NCI-H82 treated with DMSO at 0.1 percent for 48 hours (cell line): ENCODE measurements around the gene NACC2.

Experiments used
- DNase-seq: peaks from one replicate; lab custom pipeline; 2025; ENCODE audit not compliant: unreplicated experiment; lab: John Stamatoyannopoulos, UW

Gene NACC2

DNA sequence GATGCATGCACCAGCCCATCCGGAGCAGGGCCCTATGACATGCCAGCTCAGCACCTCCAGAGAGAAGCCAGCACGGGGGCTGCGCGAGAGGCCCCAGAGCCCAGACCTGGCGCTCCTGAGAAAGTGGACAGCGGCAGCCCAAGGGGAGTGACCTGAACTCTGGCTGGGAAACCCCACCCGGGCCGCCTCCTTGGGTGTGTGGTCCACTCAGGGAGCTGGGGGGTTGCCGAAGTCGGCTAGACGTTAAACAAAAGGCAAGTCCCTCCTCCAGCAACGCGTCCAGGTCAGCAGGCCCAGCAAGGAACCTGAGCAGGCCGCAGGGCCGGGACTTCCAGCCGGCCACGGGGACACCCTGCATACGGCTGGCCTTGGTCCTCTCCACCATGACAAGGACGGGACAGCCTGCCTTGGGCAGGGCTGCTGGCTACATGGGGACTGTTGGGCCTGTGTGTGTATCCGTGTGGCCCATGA lies 35.7 kb downstream of the NACC2 start:
- no peak for DNase-seq

DNA sequence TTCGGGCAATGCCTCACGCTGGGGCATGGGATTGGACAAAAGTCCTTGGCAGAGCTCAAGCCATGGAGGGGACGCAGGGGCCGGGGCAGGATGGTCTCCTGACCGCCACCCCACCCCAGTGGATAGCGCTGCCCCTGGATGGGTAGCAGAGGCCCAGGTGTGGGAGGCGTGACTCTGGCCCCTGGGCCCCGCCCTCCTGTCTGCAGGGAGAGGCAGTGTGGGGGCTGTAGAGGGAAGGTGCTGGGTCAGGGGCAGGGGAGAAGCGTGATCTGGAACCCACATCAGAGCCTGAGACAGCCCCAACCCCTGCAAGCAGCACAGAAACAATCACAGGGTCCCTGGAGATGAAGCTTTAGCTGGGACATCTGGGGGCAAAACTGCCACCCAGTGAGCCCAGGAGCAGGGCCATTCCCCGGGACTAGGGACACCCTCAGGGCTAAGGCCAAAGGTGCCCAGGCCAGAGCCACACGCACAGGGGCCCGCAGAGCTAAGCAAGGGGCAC lies 36.2 kb downstream of the NACC2 start:
- no peak for DNase-seq

DNA sequence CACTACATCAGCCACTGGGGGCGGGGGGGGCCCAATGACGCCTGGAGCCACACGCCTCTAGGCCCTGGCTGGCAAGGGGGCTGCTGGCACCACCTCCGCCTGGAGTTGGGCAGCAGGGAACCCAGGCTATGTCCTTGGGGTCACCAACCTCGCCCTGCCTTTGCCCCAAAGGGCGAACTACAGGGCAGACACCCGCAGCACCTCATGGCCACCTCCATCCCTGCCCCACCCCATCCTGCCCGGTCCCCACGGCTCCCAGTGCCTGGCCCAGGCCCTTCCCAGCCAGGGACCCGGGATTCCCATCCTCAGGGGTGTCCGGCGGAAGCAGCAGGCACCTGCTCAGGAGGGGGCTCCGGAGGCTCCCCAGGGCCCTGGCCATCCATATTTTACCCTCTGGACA lies 37.0 kb downstream of the NACC2 start:
- DNase-seq: no peak

DNA sequence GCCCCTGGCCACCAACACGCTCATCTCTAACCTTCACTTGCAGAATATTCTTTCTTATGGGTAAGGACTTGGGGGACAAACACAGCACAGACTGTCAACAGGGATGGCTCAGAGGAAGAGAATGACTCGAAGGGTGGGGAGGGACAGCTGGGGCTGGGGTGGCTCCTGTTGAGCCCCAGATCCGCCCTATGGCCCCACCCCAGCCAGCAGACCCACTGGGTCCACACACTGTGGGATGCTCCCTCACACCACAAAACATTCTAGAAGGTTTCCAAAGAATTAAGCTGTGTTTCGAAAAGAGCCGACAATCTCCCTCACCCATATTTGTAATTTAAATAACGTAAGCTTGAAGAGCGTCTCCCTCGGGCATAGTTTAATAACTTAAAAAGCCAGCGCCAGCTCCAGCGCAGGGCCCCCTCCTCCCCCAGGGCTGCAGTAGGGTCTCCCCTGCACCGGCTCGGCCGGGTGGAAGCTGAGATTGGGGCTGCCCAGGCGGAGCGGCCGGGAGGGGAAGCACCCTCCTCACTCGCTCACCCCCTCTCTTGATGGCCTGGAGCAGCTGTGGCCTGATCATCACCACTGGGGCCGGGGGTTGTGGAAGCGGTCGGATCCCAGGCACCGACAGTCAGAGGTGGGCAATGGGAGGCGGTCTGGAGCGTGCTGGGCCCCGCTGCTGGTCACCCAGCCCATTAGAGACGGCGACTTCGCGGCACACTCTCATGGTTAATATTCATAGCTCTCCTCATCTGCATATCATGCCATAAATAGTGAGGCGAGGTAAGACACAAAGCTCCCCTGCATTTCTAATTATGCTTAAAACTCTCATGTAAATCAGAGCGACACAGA lies 37.6 kb downstream of the NACC2 start:
- no peak for DNase-seq

- no peak for DNase-seq
Measured at GRCh38 chr9:136056546-136057235, 38.4 kb downstream of the NACC2 start.

DNA sequence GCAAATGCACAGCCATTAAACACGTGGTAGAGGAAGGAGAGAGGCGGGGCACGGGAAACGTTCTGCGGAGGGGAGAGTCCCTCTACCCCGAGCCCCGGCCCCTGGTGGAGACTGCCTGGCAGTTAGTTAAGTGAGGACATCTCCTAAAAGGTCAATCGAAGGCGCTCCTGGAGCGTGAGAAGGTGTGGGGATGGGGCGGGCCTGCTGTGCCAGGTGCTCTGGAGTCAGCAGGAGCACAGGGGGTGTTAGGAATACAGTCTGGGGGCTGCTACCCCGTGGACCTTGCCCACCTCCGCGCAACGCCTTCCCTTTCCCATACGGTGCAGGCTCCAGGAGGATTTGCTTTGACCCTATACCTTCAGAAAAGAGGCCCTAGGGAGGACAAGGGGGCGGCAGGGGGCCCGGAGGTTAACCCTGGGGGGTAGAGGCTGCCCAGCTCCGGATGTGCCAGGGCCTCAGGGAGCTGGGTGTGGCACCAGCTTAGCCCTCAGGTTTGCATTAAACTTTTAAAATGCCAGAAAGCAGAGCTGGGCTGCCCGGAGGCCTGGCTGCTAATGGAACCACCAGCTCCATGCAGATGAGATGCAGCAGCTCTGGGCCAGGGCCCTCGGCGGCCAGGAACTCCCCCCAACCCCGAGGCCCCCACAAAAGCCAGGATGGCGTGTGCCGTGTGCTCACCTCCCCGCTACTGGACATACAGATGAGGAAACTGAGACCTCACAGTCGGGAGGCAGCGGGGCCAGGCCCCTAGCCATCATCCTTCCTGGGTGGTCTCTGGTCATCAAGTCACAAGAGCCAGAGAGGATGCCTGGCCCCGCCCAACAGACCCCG lies 39.2 kb downstream of the NACC2 start:
- DNase-seq: no peak

- DNase-seq: no peak
Measured at GRCh38 chr9:136054798-136055714, 40.0 kb downstream of the NACC2 start.

DNA sequence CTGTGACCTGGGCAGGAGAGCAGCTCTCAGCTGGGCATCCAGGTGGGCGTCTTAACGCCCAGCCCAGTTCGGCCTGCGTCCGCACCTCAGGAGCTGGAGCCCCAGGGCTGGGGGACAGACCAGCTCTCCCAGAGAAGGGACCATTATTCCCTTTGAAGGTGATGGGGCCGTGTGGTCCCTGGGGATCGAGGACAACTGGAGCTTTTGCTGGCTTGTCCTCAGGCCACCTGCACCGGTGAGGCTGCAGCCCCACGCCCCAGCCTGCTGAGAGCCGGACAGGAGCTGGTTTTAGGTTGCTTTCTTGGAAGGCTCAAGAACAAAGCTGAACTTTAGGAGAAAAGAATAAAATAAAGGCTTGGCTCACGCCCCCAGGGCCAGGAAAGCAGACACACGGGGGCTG lies 40.9 kb downstream of the NACC2 start:
- DNase-seq: no peak

DNA sequence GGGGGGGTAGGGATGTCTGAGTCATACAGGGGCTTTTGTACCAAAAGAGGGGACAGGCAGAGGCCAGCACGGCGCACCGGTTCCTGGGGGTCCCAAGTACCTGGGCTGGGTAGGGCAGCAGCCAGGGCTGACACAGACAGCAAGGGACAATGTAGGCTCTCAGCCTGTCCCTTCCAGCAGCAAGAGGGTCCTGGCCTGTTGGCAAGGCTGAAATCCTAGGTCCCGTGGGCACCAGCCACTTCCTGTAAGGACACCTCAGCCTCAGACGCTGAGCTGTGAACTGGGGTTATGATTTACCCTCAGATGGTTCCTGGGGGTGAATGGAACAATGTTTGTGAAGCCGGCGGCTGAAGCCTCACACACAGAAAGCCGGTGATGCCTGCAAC lies 41.3 kb downstream of the NACC2 start:
- DNase-seq: no peak

DNA sequence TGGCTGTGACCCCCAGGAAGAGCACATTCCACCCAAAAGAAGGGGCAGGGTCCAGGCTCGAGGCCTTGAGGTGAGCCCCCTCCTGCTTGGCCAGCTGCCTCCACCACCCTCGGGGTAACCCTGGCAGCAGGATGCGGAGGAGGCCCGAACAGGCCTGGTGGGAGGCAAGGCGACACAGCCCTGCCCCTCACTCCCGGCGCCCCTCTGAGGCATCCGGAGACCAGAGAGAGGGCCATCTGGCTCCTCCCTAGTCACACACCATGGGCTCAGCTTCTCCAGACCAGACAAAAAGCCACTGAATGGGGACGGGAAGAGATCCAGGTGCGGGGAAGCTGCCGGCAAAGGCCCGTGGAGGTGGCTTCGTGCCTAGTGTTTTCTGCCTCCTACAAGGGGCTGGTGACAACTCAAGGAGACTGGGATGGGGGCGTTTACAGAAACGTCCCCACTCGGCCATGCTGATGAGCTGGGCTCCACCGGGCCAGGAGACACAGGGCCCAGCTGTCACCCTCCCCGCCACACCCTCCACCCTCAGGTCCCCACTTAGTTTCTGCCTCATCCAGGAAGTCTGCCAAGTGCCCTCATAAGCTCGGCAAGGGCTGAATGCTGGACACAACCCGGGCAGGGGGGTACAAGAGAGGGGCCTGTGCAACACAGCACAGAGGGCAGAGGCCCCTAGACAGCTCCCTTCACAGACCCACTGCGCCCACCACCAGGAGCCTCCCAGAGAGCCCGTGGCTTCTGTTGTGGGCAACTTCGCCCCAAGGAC lies 41.9 kb downstream of the NACC2 start:
- DNase-seq: no peak

GRCh38 chr9:136052472-136052880 lies 42.6 kb downstream of the NACC2 start:
- no peak for DNase-seq

DNA sequence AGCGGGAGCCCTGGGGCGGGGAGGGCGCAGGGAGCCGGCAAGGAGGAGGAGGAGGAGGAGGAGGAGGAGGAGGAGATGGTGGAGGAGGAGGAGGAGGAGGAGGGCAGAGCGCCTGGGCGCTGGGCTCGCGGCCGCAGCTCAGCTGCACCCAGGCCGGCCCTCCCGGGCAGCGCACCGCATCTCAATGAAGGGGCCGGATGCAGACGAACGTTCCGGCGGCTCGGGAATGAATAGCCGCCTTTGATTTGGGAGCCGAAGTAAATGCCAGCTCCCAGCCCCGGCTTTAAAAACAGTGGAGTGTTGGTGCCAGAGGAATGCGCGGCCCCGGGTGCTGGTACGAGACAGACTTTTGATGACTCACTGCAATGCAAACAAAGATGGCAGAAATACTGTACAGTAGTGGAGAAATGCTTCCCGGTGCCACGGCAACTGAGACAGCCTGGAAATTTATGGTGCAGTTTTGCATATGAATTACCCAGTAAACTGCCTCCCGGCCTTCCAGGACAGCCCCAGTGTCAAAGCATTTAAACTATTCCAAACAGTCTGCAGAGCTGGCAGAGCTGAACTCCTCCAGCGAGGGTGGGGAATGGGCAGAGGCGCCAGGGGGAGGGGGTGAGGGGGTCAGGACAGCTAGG lies 43.1 kb downstream of the NACC2 start:
- no peak for DNase-seq

DNA sequence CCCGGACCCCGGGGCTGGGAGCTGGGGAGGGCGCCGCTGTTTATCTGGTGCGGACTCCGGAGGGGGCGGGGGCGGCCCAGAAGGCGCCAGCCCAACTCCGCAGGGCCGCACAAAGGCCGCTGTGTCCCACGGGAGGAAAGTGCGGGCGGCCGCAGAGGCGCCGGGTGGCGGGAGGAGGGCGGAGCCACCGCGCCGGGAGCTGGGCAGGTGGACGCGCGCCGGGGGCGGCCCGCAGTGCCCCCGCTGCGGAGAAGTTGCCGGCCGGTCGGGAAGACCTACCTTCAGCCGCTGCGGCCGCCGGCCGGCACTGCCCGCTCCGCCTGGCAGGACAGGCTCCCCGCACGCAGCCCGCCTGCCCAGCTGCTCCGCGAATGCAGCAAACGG lies 43.6 kb downstream of the NACC2 start:
- DNase-seq: no peak

GRCh38 chr9:136050701-136051452 lies 44.2 kb downstream of the NACC2 start:
- DNase-seq: no peak

- no peak for DNase-seq
Measured at GRCh38 chr9:136050266-136050700, 44.8 kb downstream of the NACC2 start.

- no peak for DNase-seq
Measured at GRCh38 chr9:136049491-136050265, 45.4 kb downstream of the NACC2 start.

- no peak for DNase-seq
Measured at GRCh38 chr9:136048560-136049411, 46.3 kb downstream of the NACC2 start.
